Esophagus squamous epithelium (tissue), 5 donors: ENCODE results near the gene DOCK1. TPM values are rescaled to one million over a fixed set of nuclear protein-coding genes. Genes with fewer than 3 reads are reported as not detected.

ENCODE experiments used
- DNase-seq: peaks from one replicate; lab custom pipeline; 2025; lab: John Stamatoyannopoulos, UW
- H3K27ac ChIP-seq, 4 donors: fragments of 200-600 bp; sonication (generic); one replicate each; pipeline ENCODE4 v1.5.1; 2016 to 2019; ENCODE audit warnings: mild to moderate bottlenecking in 1 of 4
- H3K27me3 ChIP-seq, 4 donors: fragments of 200-600 bp; sonication (generic); 1 replicate in 3 of 4; 2 replicates in 1 of 4; pipeline versions ENCODE4 v1.5.1 to v1.6.0; 2017 to 2021; ENCODE audit warnings: antibody characterized with exemption in 1 of 4
- H3K36me3 ChIP-seq, 3 donors: fragments of 200-600 bp; sonication (generic); one replicate each; pipeline ENCODE4 v1.5.1; 2016 to 2019
- H3K4me1 ChIP-seq, 3 donors: fragments of 200-600 bp; sonication (generic); one replicate each; pipeline ENCODE4 v1.5.1; 2017 to 2019
- H3K4me3 ChIP-seq, 4 donors: fragments of 200-600 bp; sonication (generic); 1 replicate in 3 of 4; 2 replicates in 1 of 4; pipeline ENCODE4 v1.5.1; 2016 to 2019; ENCODE audit warnings: mild to moderate bottlenecking in 2 of 4, moderate library complexity in 1 of 4
- H3K9me3 ChIP-seq, 3 donors: fragments of 200-600 bp; sonication (generic); one replicate each; pipeline ENCODE4 v1.5.1; 2016 to 2019
- POLR2A ChIP-seq, 4 donors: fragments of 450-650 bp; IDR thresholded peaks; one replicate each; pipeline ENCODE4 v1.6.1; 2017; ENCODE audit warnings: antibody characterized with exemption in 4 of 4, mild to moderate bottlenecking in 4 of 4, moderate library complexity in 3 of 4
- WGBS, 2 donors: methylation state at CpG; one replicate each; pipeline ENCODE4 v1.1.5; 2018; 5-methylcytosine and 5-hydroxymethylcytosine counted together
- intact Hi-C: fragments of 100-400 bp; cut with DNase I; formaldehyde crosslinking; loops from one replicate; pipeline ENCODE4 v1.15.0; 2022
- total RNA-seq, 4 donors: library from RNA; depleted of rRNA; stranded (reverse); fragments of >200 nt; gene quantifications; one replicate each; pipeline ENCODE4 v1.1.0, GENCODE V29; 2016
- TF ChIP-seq, protein P1 (sequence below), 6 experiments: fragments of 450-650 bp in 4 of 6; fragments of 200-600 bp in 2 of 6; sonication (generic) in 2 of 6; IDR thresholded peaks; one replicate each; pipeline ENCODE4 v1.5.1; 2016 to 2019; ENCODE audit warnings: antibody characterized with exemption in 6 of 6, mild to moderate bottlenecking in 4 of 6, moderate library complexity in 4 of 6
- donor health status: DM: yes; HTN: yes; CAD: no.

DOCK1 gene
- total RNA-seq, 4 donors from 2014 or later, result 31.8 to 83.4 (median 49.8) TPM

DNA sequence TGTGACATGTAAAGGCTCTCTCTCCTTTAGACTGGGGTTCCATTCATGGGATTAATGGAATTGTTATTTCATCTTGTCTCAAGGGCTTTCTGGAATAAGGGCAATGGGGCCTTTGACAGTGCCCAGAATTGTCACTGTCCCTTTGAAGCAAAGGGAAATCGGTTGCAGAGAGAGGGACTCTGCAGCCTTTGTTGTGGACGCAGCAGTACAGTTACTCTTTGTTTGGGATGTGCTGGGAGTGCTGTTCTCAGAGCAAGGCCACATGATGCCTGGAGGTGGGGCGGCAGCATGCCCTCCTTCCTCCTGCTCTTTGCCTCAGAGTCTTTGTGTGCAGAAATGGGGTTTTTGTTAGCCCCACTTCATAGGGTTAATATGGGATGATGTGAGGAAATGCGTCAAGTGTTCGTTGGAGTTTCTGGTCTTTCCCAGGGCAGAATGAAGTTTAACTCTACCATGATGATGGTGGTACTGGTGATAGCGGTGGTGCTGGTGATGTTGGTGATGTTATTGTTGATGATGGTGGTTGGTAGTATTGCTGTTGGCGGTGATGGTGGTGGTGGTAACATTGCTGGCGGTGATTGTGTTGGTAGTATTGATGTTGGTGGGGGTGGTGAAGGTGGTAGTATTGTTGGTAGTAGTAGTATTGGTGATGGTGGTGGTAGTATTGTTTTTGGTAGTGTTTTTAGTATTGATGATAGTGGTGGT, 45.3 kb downstream of the DOCK1 start:
- no peak for TF ChIP-seq POLR2A (IDR thresholded peaks at IDR 0.05)
- TF ChIP-seq, protein P1, sequence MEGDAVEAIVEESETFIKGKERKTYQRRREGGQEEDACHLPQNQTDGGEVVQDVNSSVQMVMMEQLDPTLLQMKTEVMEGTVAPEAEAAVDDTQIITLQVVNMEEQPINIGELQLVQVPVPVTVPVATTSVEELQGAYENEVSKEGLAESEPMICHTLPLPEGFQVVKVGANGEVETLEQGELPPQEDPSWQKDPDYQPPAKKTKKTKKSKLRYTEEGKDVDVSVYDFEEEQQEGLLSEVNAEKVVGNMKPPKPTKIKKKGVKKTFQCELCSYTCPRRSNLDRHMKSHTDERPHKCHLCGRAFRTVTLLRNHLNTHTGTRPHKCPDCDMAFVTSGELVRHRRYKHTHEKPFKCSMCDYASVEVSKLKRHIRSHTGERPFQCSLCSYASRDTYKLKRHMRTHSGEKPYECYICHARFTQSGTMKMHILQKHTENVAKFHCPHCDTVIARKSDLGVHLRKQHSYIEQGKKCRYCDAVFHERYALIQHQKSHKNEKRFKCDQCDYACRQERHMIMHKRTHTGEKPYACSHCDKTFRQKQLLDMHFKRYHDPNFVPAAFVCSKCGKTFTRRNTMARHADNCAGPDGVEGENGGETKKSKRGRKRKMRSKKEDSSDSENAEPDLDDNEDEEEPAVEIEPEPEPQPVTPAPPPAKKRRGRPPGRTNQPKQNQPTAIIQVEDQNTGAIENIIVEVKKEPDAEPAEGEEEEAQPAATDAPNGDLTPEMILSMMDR (IDR thresholded peaks at IDR 0.05), result no peak
- no peaks in the 10 kb centered on the region for H3K9me3 ChIP-seq
- H3K27me3 ChIP-seq, result no peaks in the 10 kb centered on the region
- peaks cover 0 to 20% (median 0%) of the 10 kb centered on the region in 3 donors for H3K36me3 ChIP-seq
- no peak overlapping the region for H3K4me3 ChIP-seq
- WGBS, 2 donors, result 95 to 97% methylated on average over 7 to 8 of the region's 8 CpGs
- no peak for DNase-seq
- H3K4me1 ChIP-seq, result peaks cover 0 to 11% (median 6%) of the 10 kb centered on the region in 3 donors
- intact Hi-C loops, result no loop called here
- H3K27ac ChIP-seq, result no peak overlapping the region

DNA sequence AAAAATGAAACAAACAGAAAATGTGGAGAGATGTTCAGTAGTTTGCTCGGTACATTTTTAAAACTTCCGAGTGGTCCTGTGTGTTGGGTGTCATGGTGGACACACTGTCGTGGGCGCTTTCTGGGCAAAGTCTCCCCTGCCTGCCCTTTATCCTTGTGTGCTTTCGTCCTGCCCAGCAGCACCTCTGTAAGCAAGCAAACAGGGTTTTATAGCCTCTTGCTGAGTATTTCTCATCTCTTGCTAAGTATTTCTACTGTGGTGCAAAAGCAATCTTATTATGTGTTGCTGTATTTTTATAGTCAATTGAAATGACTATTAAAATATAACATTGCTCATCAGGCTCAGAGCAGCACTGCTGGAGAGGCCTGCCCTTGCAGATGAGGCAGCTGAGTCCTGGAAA, 48.7 kb downstream of the DOCK1 start:
- WGBS, 2 donors, result 88 to 92% methylated on average over 5 of the region's 5 CpGs
- TF ChIP-seq, protein P1 (IDR thresholded peaks at IDR 0.05), result no peak
- TF ChIP-seq POLR2A (IDR thresholded peaks at IDR 0.05), result no peak
- Histone ChIP-seq H3K9me3 (no peaks in the 10 kb centered on the region), H3K4me3 (no peak overlapping the region), H3K27me3 (no peaks in the 10 kb centered on the region), H3K27ac (no peak overlapping the region), H3K36me3 (peaks cover 0 to 4% (median 0%) of the 10 kb centered on the region in 3 donors), H3K4me1 (peaks cover 0 to 25% (median 17%) of the 10 kb centered on the region in 3 donors)
- no peak for DNase-seq
- intact Hi-C loops, result no loop called here

DNA sequence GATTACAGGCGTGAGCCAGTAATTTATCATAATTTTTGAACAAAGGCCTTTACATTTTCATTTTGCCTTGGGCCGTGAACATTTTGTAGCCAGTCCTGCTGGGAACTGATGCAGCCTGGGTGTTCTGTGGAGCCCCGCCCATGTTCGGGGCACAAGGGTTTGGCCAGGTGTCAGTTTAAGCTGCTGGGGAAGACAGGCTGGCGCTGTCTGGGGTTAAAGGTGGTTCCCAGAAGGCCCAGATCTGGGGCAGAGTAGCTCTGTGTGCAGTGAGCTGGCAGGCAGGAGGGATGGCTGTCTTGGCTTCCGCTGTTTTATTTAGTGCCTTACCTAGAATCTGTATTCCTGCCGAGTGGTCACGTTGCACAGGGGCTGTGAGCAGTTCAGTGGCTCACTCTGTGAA, 50.2 kb downstream of the DOCK1 start:
- no peaks in the 10 kb centered on the region for H3K27me3 ChIP-seq
- WGBS, 2 donors, result 26 to 42% methylated on average over 2 to 5 of the region's 8 CpGs
- no peaks in the 10 kb centered on the region for H3K9me3 ChIP-seq
- H3K4me3 ChIP-seq, result no peak overlapping the region
- intact Hi-C loops, result no loop called here
- no peak for DNase-seq
- H3K4me1 ChIP-seq, result peaks cover 0 to 25% (median 17%) of the 10 kb centered on the region in 3 donors
- TF ChIP-seq, protein P1 (IDR thresholded peaks at IDR 0.05), result no peak
- TF ChIP-seq POLR2A (IDR thresholded peaks at IDR 0.05), result no peak
- H3K27ac ChIP-seq, result peak overlapping the region in 3 of 4 donors; percentile 36 to 57 (median 52)
- no peaks in the 10 kb centered on the region for H3K36me3 ChIP-seq

DNA sequence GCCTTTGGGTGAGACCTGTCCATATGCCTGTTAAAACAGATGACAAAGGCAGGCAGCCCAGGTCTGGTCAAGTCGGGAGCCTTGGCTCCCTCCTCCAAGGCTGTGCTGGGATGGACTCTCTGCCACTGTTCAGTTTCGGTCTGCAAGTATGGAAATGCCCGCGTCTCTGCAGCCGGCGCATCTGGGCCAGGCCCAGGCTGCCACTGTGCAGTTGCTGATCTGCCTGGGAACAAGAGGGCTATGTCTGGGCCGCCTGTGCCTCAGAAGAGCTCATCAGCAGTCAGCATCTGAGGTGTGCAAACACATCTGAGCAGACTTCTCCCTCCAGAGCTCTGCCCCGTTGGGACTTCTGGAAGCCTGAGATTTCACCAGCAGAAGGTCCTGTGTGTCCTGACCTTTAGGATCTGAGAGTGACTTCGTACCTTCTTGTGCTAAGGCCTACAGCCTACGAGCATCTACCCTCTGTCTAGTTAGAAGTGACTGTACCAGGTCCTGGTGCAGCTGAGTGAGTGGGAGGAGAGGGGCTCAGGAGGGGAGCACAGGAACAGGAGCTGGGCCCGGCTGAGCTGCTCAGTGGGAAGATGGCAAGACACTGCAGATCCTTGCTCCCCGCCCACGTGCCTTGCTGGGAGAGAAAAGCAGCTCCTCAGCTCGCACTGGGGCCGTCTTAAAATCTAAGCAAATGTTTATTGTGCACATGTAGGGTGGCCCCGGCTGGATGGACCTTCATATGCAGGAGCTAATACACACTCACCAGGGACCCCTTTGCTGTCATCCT, 50.9 kb downstream of the DOCK1 start:
- Histone ChIP-seq H3K9me3 (no peaks in the 10 kb centered on the region), H3K27ac (peak overlapping the region in 3 of 4 donors; percentile 36 to 57 (median 52)), H3K4me3 (no peak overlapping the region), H3K27me3 (no peaks in the 10 kb centered on the region), H3K4me1 (peaks cover 0 to 25% (median 17%) of the 10 kb centered on the region in 3 donors), H3K36me3 (no peaks in the 10 kb centered on the region)
- intact Hi-C loops, result no loop called here
- TF ChIP-seq POLR2A (IDR thresholded peaks at IDR 0.05), result no peak
- TF ChIP-seq, protein P1 (IDR thresholded peaks at IDR 0.05), result no peak
- DNase-seq, result no peak
- WGBS, 2 donors, result 56 to 75% methylated on average over 3 to 6 of the region's 16 CpGs

DNA sequence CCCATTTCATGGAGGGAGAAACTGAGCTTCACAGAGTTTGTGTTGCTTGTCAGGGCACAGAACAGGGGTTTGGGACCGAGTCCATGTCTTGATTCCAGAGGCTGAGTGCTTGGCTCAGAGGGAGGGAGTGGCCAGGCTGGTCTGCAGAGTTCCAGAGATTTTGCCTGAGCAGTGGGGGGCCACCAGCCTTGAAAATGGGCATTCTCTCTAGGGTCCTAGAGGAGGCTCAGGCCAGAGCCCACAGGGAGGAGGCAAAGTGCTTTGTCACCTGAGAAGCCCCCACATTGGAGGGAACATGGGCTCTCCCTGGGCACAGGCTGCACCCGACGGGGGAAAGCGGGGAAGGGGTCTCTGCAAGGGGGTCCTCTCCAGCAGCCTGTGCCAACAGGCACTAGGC, 51.5 kb downstream of the DOCK1 start:
- Histone ChIP-seq H3K4me1 (peaks cover 0 to 25% (median 17%) of the 10 kb centered on the region in 3 donors), H3K27me3 (no peaks in the 10 kb centered on the region), H3K27ac (no peak overlapping the region), H3K4me3 (no peak overlapping the region), H3K9me3 (no peaks in the 10 kb centered on the region), H3K36me3 (no peaks in the 10 kb centered on the region)
- TF ChIP-seq POLR2A (IDR thresholded peaks at IDR 0.05), result no peak
- TF ChIP-seq, protein P1 (IDR thresholded peaks at IDR 0.05), result no peak
- WGBS, 2 donors, result 88% methylated on average over 3 of the region's 4 CpGs; no CpG with 5 or more reads in 1 of the 2 donors
- DNase-seq, result no peak
- intact Hi-C loops, result no loop called here
